Measurements from ENCODE around the gene ASB10.

- TF ChIP-seq CTCF (IDR thresholded peaks at IDR 0.05) (no peak), POLR2A (IDR thresholded peaks at IDR 0.05) (no peak)
Measured at GRCh38 chr7:151207804-151208203, 20.8 kb upstream of the ASB10 start.
